HepG2 (cell line): ENCODE results near the gene STARD10. TPM values are rescaled to one million over a fixed set of nuclear protein-coding genes. Genes with fewer than 3 reads are reported as not detected.

Source experiments
- ATAC-seq: fragments of 200-7000 bp; cut with Tn5 transposase; 3 replicates; pipeline ENCODE4 v1.9.1; 2020; ENCODE audit warnings: mild to moderate bottlenecking, moderate library complexity
- BruUV-seq: library from RNA; stranded (reverse); fragments of 400-500 nt; replicated peaks from 2 replicates; lab custom pipeline; 2021; lab: Mats Ljungman, UMichigan
- CTCF ChIA-PET: fragments of 300-600 bp; formaldehyde crosslinking; extraction: SDS; loops from one replicate; lab custom pipeline; 2021; ENCODE audit warnings: low total read pairs, inconsistent platforms, low intra/inter-chr PET ratio; lab: Yijun Ruan, JAX
- POLR2A ChIA-PET: fragments of 350-600 bp; sonication (Branson Sonifier 250); formaldehyde crosslinking; loops from one replicate; lab custom pipeline; 2020; ENCODE audit warnings: antibody characterized with exemption, inconsistent platforms; lab: Yijun Ruan, JAX
- DNase-seq: peaks from one replicate; pipeline ENCODE4 v3.0.0-alpha.2; 2015; ENCODE audit warnings: low spot score
- FAIRE-seq: peaks from 3 replicates; lab custom pipeline; 2011; peaks lifted over from hg19 to GRCh38; lab: Jason Lieb, UNC
- H2AFZ ChIP-seq: one replicate; pipeline ENCODE4 v1.6.1; 2011; ENCODE audit warnings: low read length, inconsistent platforms
- H3K27ac ChIP-seq: fragments of 300-600 bp; 3 replicates; pipeline ENCODE4 v1.8.0; 2011; ENCODE audit warnings: mixed run types, mild to moderate bottlenecking, mixed read lengths, low read length, inconsistent platforms; ENCODE audit not compliant: insufficient read depth; ENCODE audit errors: extremely low read length
- H3K27me3 ChIP-seq, 2 experiments: fragments of 200-600 bp in 1 of 2; 2 replicates in 1 of 2; 3 replicates in 1 of 2; pipeline versions ENCODE4 v1.6.0 to v1.8.0; 2011; ENCODE audit warnings: low read length in 2 of 2, mild to moderate bottlenecking in 2 of 2, moderate library complexity in 2 of 2, inconsistent platforms in 1 of 2; ENCODE audit not compliant: insufficient read depth in 2 of 2, control insufficient read depth in 1 of 2
- H3K36me3 ChIP-seq, 2 experiments: fragments of 200-600 bp in 1 of 2; replicated peaks in 1 of 2; 2 replicates in 1 of 2; 3 replicates in 1 of 2; pipeline versions ENCODE4 v1.5.1 to v1.8.0; 2011; ENCODE audit warnings: low read length in 2 of 2, inconsistent platforms in 1 of 2; ENCODE audit not compliant: insufficient read depth in 2 of 2, control insufficient read depth in 1 of 2
- H3K4me1 ChIP-seq: 2 replicates; pipeline ENCODE4 v1.5.1; 2012; ENCODE audit warnings: low read length, inconsistent platforms; ENCODE audit not compliant: insufficient read depth
- H3K4me2 ChIP-seq: 2 replicates; pipeline ENCODE4 v1.6.0; 2011; ENCODE audit warnings: low read depth, low read length, inconsistent platforms
- H3K4me3 ChIP-seq, 3 experiments: fragments of 200-600 bp in 1 of 3; sonication (generic), shearing (Covaris generic) in 1 of 3; replicated peaks in 1 of 3; 2 replicates each; pipeline ENCODE4 v1.5.1; 2011 to 2016; ENCODE audit warnings: low read length in 3 of 3, inconsistent platforms in 2 of 3, low read depth in 2 of 3, mild to moderate bottlenecking in 2 of 3, control low read depth in 1 of 3, mixed read lengths in 1 of 3; ENCODE audit not compliant: insufficient read depth in 1 of 3
- H3K79me2 ChIP-seq: one replicate; pipeline ENCODE4 v1.6.1; 2011; ENCODE audit warnings: low read length, inconsistent platforms; ENCODE audit not compliant: insufficient read depth
- H3K9ac ChIP-seq: 2 replicates; pipeline ENCODE4 v1.6.0; 2011; ENCODE audit warnings: mild to moderate bottlenecking, low read depth, low read length, inconsistent platforms; ENCODE audit not compliant: insufficient read depth
- H3K9me3 ChIP-seq: 2 replicates; pipeline ENCODE4 v1.5.1; 2012; ENCODE audit warnings: mild to moderate bottlenecking, low read length
- H4K20me1 ChIP-seq: 2 replicates; pipeline ENCODE4 v1.6.0; 2011; ENCODE audit warnings: inconsistent platforms, mild to moderate bottlenecking, low read length, moderate library complexity; ENCODE audit not compliant: insufficient read depth
- AGO2 ChIP-seq: fragments of 200-400 bp; formaldehyde crosslinking; optimal IDR thresholded peaks from 2 replicates; pipeline ENCODE3; 2017; ENCODE audit warnings: mild to moderate bottlenecking, low read depth, low read length, moderate library complexity
- ATF7 ChIP-seq, 2 experiments: fragments of 450-650 bp in 1 of 2; sonication (generic) in 1 of 2; formaldehyde crosslinking in 1 of 2; IDR thresholded peaks; 2 replicates each; pipeline versions ENCODE4 v1.4.0 to v1.6.1; 2016 to 2020; ENCODE audit warnings: antibody characterized with exemption in 1 of 2, mild to moderate bottlenecking in 1 of 2, missing genetic modification reagents in 1 of 2
- CEBPB ChIP-seq: IDR thresholded peaks from 2 replicates; pipeline ENCODE4 v1.6.1; 2011; ENCODE audit warnings: low read depth, low read length, improper control_type of control experiment, borderline replicate concordance
- THAP9 ChIP-seq: sonication (generic); formaldehyde crosslinking; IDR thresholded peaks from 2 replicates; pipeline ENCODE4; 2020; ENCODE audit warnings: missing genetic modification reagents, mild to moderate bottlenecking, borderline replicate concordance
- WGBS: methylation state at CpG from one replicate; pipeline ENCODE4 v1.1.6; 2017; ENCODE audit warnings: low lambda C conversion rate; 5-methylcytosine and 5-hydroxymethylcytosine counted together
- in situ Hi-C: cut with HindIII; loops from 2 replicates; pipeline ENCODE4 v1.10.0; 2017; ENCODE audit warnings: low pct_unique_long_range_greater_than_20kb; ENCODE audit not compliant: extremely low pct_ligation_motif_present
- intact Hi-C: fragments of 100-400 bp; cut with micrococcal nuclease; formaldehyde crosslinking; loops from one replicate; pipeline ENCODE4 v1.10.0; 2022; ENCODE audit not compliant: unreplicated experiment
- polyA plus RNA-seq, 8 experiments: library from polyadenylated mRNA; depleted of rRNA in 3 of 8; stranded (reverse) in 7 of 8; unstranded in 1 of 8; fragments of >200 nt; fragmentation: Illumina TruSeq in 4 of 8; extraction: Trizol in 4 of 8; gene quantifications; 2 replicates each; pipeline versions ENCODE4 v1.2.1 to v1.2.3, GENCODE V29; 2011 to 2016; ENCODE audit warnings: low read depth in 4 of 8, missing spikeins in 1 of 8, mixed read lengths in 1 of 8; ENCODE audit not compliant: insufficient read depth in 1 of 8
- total RNA-seq, 5 experiments: library from RNA; depleted of rRNA; stranded (reverse); fragments of >200 nt; fragmentation: Illumina TruSeq; extraction: Trizol; gene quantifications; 2 replicates each; pipeline ENCODE4 v1.2.3, GENCODE V29; 2016; ENCODE audit warnings: low read depth in 1 of 5
- TF ChIP-seq, protein P1 (sequence below): sonication (generic); formaldehyde crosslinking; IDR thresholded peaks from 2 replicates; pipeline ENCODE4 v1.4.0; 2020; ENCODE audit warnings: mild to moderate bottlenecking, missing genetic modification reagents

STARD10 gene
- total and polyA plus RNA-seq, 2 of the 13 experiments (the other 11 are each of a cell fraction or from before 2014, with no cell fraction given): 260 to 341 TPM

- CTCF ChIA-PET: no interaction called here
- in situ Hi-C loops (no loop called here), intact Hi-C loops (no loop called here)
Measured at GRCh38 chr11:72834905-72835304, 41.1 kb upstream of the STARD10 start.

More at GRCh38 chr11:72834905-72835304, 41.1 kb upstream of the STARD10 start:
- Histone ChIP-seq H3K4me3 (no peak overlapping the region), H3K4me1 (0 out of 2 replicates have a peak, but pooled peaks cover 8% of the 10 kb centered on the region), H3K9me3 (no peaks in the 10 kb centered on the region), H3K36me3 (peaks cover 19 to 43% of the 10 kb centered on the region in 2 experiments), H2AFZ (no peak overlapping the region), H3K4me2 (no peak overlapping the region), H3K27me3 (no peaks in the 10 kb centered on the region), H3K27ac (no peak overlapping the region), H3K79me2 (no peaks in the 10 kb centered on the region), H4K20me1 (no peaks in the 10 kb centered on the region), H3K9ac (no peak overlapping the region)
- no peak for DNase-seq
- BruUV-seq: no TSS peak
- FAIRE-seq: no peak
- POLR2A ChIA-PET: no interaction called here
- ATAC-seq: no peak
- 97% methylated on average over 5 of the region's 5 CpGs for WGBS
- TF ChIP-seq, protein P1, sequence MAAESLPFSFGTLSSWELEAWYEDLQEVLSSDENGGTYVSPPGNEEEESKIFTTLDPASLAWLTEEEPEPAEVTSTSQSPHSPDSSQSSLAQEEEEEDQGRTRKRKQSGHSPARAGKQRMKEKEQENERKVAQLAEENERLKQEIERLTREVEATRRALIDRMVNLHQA (CRISPR knock-in tag): no peak
- TF ChIP-seq THAP9 (CRISPR knock-in tag): no peak
- peak; percentile 26; the same call in 1 of the 2 replicates for TF ChIP-seq CEBPB
- TF ChIP-seq AGO2: no peak
- peak; percentile 64 for TF ChIP-seq ATF7 (IDR thresholded peaks at IDR 0.05)
- TF ChIP-seq ATF7 (CRISPR knock-in tag; IDR thresholded peaks at IDR 0.05): no peak
